Measurements from ENCODE around the gene GPR55. TPM values are rescaled to one million over a fixed set of nuclear protein-coding genes. Genes with fewer than 3 reads are reported as not detected.
A peak's percentile ranks its signal among the peaks of the same experiment; 100 is the strongest.

GPR55 gene
- total and polyA plus RNA-seq, 2 of the 8 experiments (the other 6 are each of a cell fraction or from before 2014, with no cell fraction given) = not detected

DNA sequence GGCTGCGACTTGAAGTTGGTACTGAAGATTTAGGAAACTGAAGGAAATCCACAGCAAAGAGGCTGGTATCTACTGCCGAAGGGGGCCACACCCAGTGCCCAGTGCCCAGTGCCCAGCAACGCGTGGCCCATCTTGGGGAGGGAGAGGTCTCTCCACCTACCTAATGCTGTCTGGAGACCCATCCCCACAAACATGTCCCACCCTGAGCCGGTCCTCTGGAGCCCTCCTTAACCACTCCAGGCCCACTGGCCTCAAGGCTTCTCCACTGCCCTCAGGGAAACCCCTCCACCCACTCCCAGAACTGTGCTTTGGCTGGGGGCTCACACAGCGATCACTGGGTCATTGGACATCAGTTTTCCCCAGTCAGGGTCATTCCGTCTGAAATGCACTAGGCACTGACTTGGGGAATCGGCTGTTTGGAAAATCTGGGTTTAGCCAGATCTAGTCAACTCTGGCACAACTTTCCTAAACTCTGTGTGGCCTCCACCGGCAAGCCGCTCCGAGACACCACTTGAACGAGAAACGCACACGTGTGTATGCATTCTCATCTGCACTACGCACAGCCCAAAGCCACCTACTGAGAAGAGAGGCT is 20.1 kb downstream of the GPR55 start:
- 77% methylated on average over 15 of the region's 15 CpGs; no CpG with 5 or more reads in 1 of the 2 experiments for WGBS, 2 experiments (ENCODE audit: extremely low coverage in 1 of 2, insufficient coverage in 1 of 2, insufficient read length in 1 of 2, insufficient replicate concordance in 2 of 2, low coverage in 1 of 2, low lambda C conversion rate in 2 of 2, missing lambda C conversion rate in 1 of 2)
- peak overlapping the region; percentile 91; the same call in 1 of the 2 replicates for H2BK20ac ChIP-seq (ENCODE audit: low read length)
- DNase-seq (ENCODE audit: low read depth in 1 of 2, low spot score in 2 of 2) (no peak), FAIRE-seq (no peak)
- H4K5ac ChIP-seq (ENCODE audit: insufficient read length, low read depth, low read length) = no peak overlapping the region
- POLR2A ChIA-PET (ENCODE audit: partially characterized antibody) = interaction anchor here (0.6 to 1.1 kb wide), 2 partner anchors 18 to 35 kb away, joined by 3 to 6 read pairs; no protein-coding TSS in a partner anchor
- no peak overlapping the region; the same call in 1 of the 2 replicates for H2AK5ac ChIP-seq (ENCODE audit: low read depth, low read length)
- peaks cover 7 to 28% (median 20%) of the 10 kb centered on the region in 4 experiments for H3K4me1 ChIP-seq (replicated peaks in 1 of 4; ENCODE audit: control insufficient read depth in 3 of 4, insufficient read depth in 4 of 4, low read length in 3 of 4)
- H3K18ac ChIP-seq (ENCODE audit: extremely low read depth, low read length) = peak overlapping the region; percentile 26; the same call in 1 of the 2 replicates
- H3K56ac ChIP-seq (replicated peaks; ENCODE audit: insufficient read length, low read depth, low read length) = no peak overlapping the region
- TF ChIP-seq HDAC2 (IDR thresholded peaks at IDR 0.05; ENCODE audit: borderline replicate concordance in 1 of 2, low read depth in 2 of 2, low read length in 2 of 2) (no peak), TAF7 (optimal IDR thresholded peaks at IDR 0.05; ENCODE audit: borderline replicate concordance, low read depth, low read length) (no peak), TAF1 (IDR thresholded peaks at IDR 0.05; ENCODE audit: low read depth, low read length) (no peak), BRCA1 (IDR thresholded peaks at IDR 0.05; ENCODE audit: low read depth, low read length) (no peak), CHD2 (IDR thresholded peaks at IDR 0.05; ENCODE audit: low read length) (no peak), POLR2AphosphoS5 (IDR thresholded peaks at IDR 0.05; ENCODE audit: low read depth, low read length) (no peak)
- no peak overlapping the region for H3K4me3 ChIP-seq (ENCODE audit: extremely low read depth in 1 of 4, insufficient read depth in 2 of 4, low read depth in 3 of 4, low read length in 4 of 4)
- H3K9ac ChIP-seq (replicated peaks in 1 of 4; ENCODE audit: extremely low read depth in 1 of 4, low read depth in 3 of 4, low read length in 3 of 4) = no peak overlapping the region
- no peaks in the 10 kb centered on the region for H4K20me1 ChIP-seq (replicated peaks in 1 of 2; ENCODE audit: control insufficient read depth in 1 of 2, insufficient read depth in 2 of 2, low read length in 2 of 2)
- H2BK5ac ChIP-seq (ENCODE audit: low read depth, low read length) = peak overlapping the region; percentile 47; the same call in 1 of the 2 replicates
- H3K79me2 ChIP-seq (ENCODE audit: control insufficient read depth in 1 of 2, insufficient read depth in 2 of 2, low read length in 2 of 2) = no peaks in the 10 kb centered on the region
- no peaks in the 10 kb centered on the region for H3K79me1 ChIP-seq (ENCODE audit: low read depth, low read length)
- H4K91ac ChIP-seq (replicated peaks; ENCODE audit: insufficient read length, low read length) = no peak overlapping the region
- 0 out of 4 replicates have a peak overlapping the region, but pooled peaks have one; percentile 15 to 23 for H3K4me2 ChIP-seq (ENCODE audit: insufficient read depth in 1 of 2, low read depth in 2 of 2, low read length in 2 of 2)
- CTCF ChIA-PET (ENCODE audit: partially characterized antibody) = interaction anchor here (0.6 to 21.7 kb wide), 11 partner anchors 8 to 148 kb away, joined by 3 to 332 read pairs (median 4); partner anchors contain the start of gene GPR55
- no peak overlapping the region for H2BK120ac ChIP-seq (replicated peaks; ENCODE audit: low read depth, low read length)
- H3K27me3 ChIP-seq (replicated peaks in 1 of 4; ENCODE audit: control insufficient read depth in 3 of 4, extremely low read depth in 1 of 4, insufficient read depth in 3 of 4, low read length in 3 of 4) = peaks cover 0 to 13% (median 0%) of the 10 kb centered on the region in 4 experiments; a peak in 3 of 7 replicates
- H3K23me2 ChIP-seq (ENCODE audit: low read depth, low read length) = no peaks in the 10 kb centered on the region
- H3K9me3 ChIP-seq (ENCODE audit: insufficient read depth in 2 of 2, low read depth in 1 of 2, low read length in 1 of 2) = no peaks in the 10 kb centered on the region
- 0 out of 2 replicates have a peak overlapping the region, but pooled peaks have one; percentile 21 for H4K8ac ChIP-seq (ENCODE audit: extremely low read depth, insufficient read depth, low read length)
- no peak overlapping the region for H3K4ac ChIP-seq (replicated peaks; ENCODE audit: insufficient read length, low read depth, low read length)
- 0 out of 2 replicates have a peak overlapping the region, but pooled peaks have one; percentile 12 for H2BK15ac ChIP-seq (ENCODE audit: low read length)
- no peak overlapping the region for H2AFZ ChIP-seq (ENCODE audit: low read length)
- H3K36me3 ChIP-seq (ENCODE audit: control insufficient read depth in 2 of 4, insufficient read depth in 4 of 4, low read length in 3 of 4) = no peaks in the 10 kb centered on the region
- H3K27ac ChIP-seq (ENCODE audit: low read depth, low read length) = no peak overlapping the region
- H3K14ac ChIP-seq (ENCODE audit: insufficient read length) = no peak overlapping the region
- H2BK12ac ChIP-seq (ENCODE audit: low read depth, low read length) = peak overlapping the region; percentile 80; the same call in 1 of the 2 replicates
- H3K23ac ChIP-seq (ENCODE audit: insufficient read length) = no peak overlapping the region

Data from H1 (cell line).